T47D (cell line): ENCODE results near the gene MEIS1.

Experiments used
- DNase-seq, 2 experiments: peaks; one replicate each; pipeline versions ENCODE4 v3.0.0 to v3.0.0-alpha.2; 2011 to 2012; ENCODE audit warnings: low read depth in 1 of 2, low spot score in 1 of 2
- JUND ChIP-seq: IDR thresholded peaks from 2 replicates; pipeline ENCODE4 v1.6.1; 2012; ENCODE audit warnings: low read depth
- in situ Hi-C: cut with HindIII; loops from 2 replicates; pipeline ENCODE4 v1.10.0; 2016; ENCODE audit warnings: low sequenced_read_pairs, low pct_unique_long_range_greater_than_20kb

Gene MEIS1

DNA sequence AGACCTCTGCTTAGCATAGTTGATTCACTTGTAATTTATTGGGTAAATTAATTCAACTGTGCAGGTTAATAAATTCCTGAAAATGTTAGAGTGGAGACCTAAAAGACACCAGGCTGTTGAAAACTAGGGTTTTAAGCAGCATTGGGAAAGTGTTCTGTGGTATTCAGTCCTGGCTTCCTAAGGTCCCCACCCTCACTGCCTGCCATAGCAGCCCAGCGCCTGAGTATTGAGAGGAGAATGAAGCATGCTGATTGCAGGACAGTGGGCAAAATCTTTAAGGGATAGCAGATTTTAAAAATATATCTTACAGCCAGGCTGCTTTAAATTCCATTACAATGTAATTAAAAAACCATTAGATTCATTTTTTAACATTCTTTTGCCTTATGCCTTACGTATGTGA, 20.6 kb downstream of the MEIS1 start:
- TF ChIP-seq JUND, result no peak
- in situ Hi-C loops, result no loop called here
- no peak for DNase-seq

GRCh38 chr2:66456183-66457041, 21.5 kb downstream of the MEIS1 start:
- no peak for DNase-seq
- no peak for TF ChIP-seq JUND
- in situ Hi-C loops, result no loop called here

GRCh38 chr2:66457545-66457944, 22.6 kb downstream of the MEIS1 start:
- no peak for DNase-seq
- in situ Hi-C loops, result no loop called here
- TF ChIP-seq JUND, result no peak

DNA sequence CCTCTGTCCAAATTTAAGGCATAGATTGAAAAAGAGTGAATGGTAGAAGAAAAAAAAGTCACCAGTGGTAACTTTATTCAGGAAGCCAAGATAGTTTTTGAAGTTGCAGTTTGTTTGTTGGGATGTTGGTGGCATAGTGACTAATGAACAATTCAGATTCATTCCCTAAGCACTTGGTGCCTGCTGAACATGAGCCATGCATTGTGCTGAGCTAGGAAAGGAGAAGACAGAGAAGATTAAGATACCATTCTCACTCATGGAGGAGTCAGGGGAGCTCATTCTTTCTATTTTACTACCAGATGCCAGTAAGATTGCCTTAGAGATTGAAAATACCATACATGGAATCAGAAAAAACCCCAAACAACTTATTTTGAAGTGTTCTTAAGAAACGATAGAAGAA, 25.1 kb downstream of the MEIS1 start:
- in situ Hi-C loops, result no loop called here
- no peak for TF ChIP-seq JUND
- DNase-seq, result no peak

DNA sequence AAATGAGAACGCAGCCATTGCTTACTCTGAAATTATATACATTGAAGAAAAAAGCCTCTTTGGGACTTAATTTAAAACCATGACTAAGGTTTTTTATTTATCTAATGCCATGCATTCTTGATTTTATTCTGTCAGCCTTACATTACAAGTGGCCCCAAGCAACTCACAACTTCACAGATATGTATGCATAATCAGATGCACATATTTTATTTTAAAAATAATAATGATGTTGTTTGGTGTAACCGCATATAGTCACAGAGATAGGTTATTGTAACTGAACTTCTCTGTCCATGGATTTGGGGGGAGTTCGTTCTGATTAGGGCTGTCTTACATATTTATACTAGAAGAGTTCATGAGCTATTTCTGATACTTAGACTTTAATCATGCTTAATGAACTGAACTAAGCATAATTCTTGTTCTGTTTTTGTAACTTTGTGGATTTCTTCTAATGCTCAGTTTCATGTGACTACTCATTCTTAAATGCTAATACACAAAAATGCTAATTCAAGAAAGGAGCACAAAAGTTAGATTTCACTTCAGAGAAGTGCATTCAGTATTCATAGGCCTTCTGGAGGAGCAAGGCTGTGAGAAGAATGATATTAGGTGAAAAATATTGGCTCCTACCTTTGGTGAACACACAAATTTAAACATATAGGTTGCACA, 26.2 kb downstream of the MEIS1 start:
- TF ChIP-seq JUND, result no peak
- in situ Hi-C loops, result no loop called here
- no peak for DNase-seq

GRCh38 chr2:66461664-66462500, 27.0 kb downstream of the MEIS1 start:
- in situ Hi-C loops, result no loop called here
- no peak for DNase-seq
- no peak for TF ChIP-seq JUND

- no peak for DNase-seq
- in situ Hi-C loops, result no loop called here
- no peak for TF ChIP-seq JUND
These were observed 27.5 kb downstream of the MEIS1 start for GRCh38 chr2:66462501-66462825.

GRCh38 chr2:66463206-66463755, 28.4 kb downstream of the MEIS1 start:
- DNase-seq, result no peak
- in situ Hi-C loops, result no loop called here
- TF ChIP-seq JUND, result no peak

DNA sequence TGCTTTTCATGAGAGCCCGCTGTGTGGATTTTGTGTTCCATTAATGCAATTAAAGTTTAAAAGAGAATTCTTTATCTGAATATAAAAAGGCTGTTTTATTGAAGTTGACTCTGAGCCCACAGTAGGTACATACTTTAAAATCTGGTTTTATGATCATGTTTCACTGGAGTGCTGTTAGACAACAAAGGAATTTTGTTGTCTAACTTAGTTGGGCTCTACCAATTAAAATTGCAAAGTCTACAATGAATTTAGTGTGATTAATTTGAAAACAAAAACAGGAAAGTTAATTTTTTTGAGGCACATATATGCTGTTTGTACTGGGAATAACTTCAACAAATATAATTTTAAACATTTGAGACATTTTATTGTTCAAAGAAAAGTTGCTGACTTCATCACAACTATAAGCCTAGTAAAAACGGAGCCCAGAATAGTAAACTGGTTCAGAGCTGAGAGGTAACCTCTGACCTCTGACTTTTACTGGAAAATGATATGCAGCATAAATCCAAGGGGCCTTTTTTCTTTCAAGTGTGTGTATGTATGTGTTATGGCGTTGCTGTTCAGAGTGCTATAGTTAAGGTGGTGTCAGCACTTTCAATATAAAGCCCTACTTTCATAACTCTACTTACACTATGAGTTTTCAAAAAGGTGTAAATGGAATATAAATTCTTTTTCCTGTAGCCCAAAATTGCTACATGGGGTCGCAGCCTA, 30.2 kb downstream of the MEIS1 start:
- TF ChIP-seq JUND, result no peak
- DNase-seq, result no peak
- in situ Hi-C loops, result no loop called here

GRCh38 chr2:66466433-66466832, 31.5 kb downstream of the MEIS1 start:
- no peak for TF ChIP-seq JUND
- in situ Hi-C loops, result no loop called here
- DNase-seq, result no peak

GRCh38 chr2:66467718-66468117, 32.8 kb downstream of the MEIS1 start:
- in situ Hi-C loops, result no loop called here
- no peak for DNase-seq
- TF ChIP-seq JUND, result no peak
